ENCODE data around the gene PRICKLE4.
"Not testable (repeated sequence)": the region's sequence is repeated elsewhere in the genome, so short reads cannot be mapped to it uniquely, and the experiment has no call there.

The PRICKLE4 gene

DNA sequence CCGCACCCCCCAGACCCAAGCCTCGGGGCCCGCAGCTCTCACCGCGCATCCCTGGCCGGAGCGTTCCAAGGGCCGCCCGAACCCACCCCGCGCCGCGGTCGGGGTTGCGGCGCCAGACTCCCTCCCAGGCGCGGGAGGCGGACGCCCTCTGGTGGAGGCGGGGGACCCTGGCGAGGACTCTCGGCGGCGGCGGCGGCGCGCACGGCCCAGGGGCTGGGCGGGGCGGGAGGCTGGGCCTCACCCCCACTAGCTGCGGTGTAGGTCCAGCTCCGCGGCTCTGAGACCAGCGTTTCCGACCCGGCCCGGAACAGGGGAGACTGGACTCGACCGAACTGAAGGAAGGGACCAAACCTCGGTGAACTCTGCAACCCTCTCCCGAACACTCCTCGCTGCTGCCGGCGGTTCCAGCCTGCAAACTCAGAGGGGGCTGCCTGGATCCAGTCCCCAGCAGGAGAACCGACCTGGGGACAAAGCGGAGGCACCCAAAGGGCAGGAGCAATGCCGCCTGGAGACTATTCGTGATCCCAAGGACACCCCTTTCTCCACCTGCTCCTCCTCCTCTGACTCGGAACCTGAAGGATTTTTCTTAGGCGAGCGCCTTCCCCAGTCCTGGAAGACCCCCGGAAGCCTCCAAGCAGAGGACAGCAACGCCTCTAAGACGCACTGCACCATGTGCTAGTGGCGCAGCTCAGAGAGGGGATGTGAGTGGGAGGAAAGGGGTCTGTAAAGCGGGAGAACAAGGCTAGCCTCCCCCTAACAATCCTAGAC, 6.1 kb downstream of the PRICKLE4 start:
- DNase-seq = peak; percentile 85 to 98 (median 88)
- intact Hi-C loops (cut with DNase I) = loop anchor here (1.0 to 10.0 kb wide), 3 partner anchors 108 to 428 kb away; partner anchors contain the start of genes BYSL, MED20, MRPS10 and USP49

GRCh38 chr6:41787219-41787917, 6.8 kb downstream of the PRICKLE4 start, which contains the start of gene TOMM6:
TSS of gene TOMM6 (plus strand) at chr6:41787694. CDS start at chr6:41787698, 4 bp downstream.
- intact Hi-C loops (cut with DNase I) = loop anchor here (1.0 to 10.0 kb wide), 3 partner anchors 107 to 427 kb away; partner anchors contain the start of genes BYSL, MED20, MRPS10 and USP49
- DNase-seq = peak; percentile 90 to 99 (median 94)

DNA sequence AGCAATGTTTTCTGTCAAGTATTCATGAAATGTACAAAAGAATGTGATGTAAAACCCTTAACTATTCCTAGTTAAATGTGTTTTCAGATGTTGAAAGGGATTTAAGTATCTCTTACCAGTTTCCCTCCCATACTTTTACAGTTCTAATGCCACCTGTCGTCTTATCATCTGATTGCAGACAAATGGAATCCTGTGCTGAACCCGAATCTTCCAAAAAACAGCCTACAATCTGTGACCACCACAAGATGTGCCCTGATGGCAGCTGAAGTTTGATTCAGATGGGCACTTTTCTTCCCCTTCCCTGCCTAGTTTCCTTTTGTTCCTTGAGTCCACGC, 8.8 kb downstream of the PRICKLE4 start:
- intact Hi-C loops (cut with DNase I) = loop anchor here (10.0 kb wide), 2 partner anchors 105 to 425 kb away; partner anchors contain the start of genes MRPS10 and USP49
- no peak for DNase-seq

GRCh38 chr6:41790045-41790444, 9.5 kb downstream of the PRICKLE4 start:
- intact Hi-C loops (cut with DNase I) = no loop called here
- no peak for DNase-seq

DNA sequence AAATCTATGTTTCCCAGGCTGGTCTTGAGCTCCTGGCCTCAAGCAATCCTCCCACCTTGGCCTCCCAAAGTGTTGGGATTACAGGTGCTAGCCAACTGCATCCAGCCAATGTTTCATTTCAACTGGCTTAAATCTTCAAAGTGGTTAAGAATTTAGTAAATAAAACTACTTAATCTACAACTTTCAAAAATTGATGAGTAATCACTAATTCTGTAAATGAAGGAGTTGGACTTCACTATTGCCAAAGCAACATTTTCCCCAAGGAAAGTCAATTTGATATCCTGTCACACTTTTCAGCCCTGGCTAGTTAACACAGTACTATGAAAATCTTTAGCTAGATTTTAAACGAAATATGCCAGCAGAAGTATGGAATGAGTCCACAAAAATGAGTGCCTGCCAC, 10.7 kb downstream of the PRICKLE4 start:
- no peak for DNase-seq
- intact Hi-C loops (cut with DNase I) = no loop called here

GRCh38 chr6:41791984-41792383, 11.4 kb downstream of the PRICKLE4 start:
- DNase-seq = no peak
- intact Hi-C loops (cut with DNase I) = no loop called here

GRCh38 chr6:41796474-41796873, 15.9 kb downstream of the PRICKLE4 start:
- intact Hi-C loops (cut with DNase I) = no loop called here
- peak in 1 of 10 donors; percentile 20 for DNase-seq

- intact Hi-C loops (cut with DNase I) = no loop called here
Measured at GRCh38 chr6:41798901-41799558, 18.4 kb downstream of the PRICKLE4 start.

DNA sequence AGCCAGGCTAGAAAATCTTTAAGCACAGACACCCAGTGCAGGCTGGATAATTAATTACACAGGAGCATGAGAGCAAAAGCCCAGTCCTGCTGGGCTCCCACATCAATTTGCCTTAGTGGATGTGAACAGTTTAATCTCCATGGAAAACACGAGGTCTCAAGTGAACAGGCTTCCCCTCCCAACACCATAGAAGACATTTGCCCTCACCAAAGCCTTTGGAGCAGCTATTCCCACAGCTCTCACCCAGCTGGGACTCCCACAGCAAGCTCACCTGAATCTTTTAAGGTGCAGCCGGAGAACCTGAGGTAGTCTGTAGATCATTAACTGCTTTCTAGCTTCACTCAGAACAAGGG, 19.0 kb downstream of the PRICKLE4 start:
- intact Hi-C loops (cut with DNase I) = no loop called here
- DNase-seq = no peak

More at GRCh38 chr6:41798901-41799558, 18.4 kb downstream of the PRICKLE4 start:
- no peak for DNase-seq

DNA sequence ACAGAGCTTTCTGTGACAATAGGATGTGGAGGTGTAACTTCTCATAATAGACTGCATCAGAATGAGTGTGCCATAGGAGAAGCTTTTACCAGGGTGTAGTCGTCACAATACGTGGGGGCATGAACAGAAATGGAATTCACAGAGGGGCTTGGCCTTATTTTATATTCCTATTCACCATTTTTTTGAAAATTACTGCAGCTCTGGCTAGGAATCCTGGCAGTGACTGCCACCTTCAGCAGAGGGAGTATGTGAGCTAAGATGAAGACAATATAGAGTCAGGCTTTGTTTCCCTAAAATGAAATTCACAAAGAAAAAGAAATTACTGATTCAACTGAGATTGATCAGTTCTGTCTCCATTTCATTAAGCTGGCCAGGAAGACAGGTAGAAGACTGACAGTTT, 20.8 kb downstream of the PRICKLE4 start:
- no peak for DNase-seq
- intact Hi-C loops (cut with DNase I) = loop anchor here (5.0 kb wide), 1 partner anchor 241 kb away; no protein-coding TSS in a partner anchor

DNA sequence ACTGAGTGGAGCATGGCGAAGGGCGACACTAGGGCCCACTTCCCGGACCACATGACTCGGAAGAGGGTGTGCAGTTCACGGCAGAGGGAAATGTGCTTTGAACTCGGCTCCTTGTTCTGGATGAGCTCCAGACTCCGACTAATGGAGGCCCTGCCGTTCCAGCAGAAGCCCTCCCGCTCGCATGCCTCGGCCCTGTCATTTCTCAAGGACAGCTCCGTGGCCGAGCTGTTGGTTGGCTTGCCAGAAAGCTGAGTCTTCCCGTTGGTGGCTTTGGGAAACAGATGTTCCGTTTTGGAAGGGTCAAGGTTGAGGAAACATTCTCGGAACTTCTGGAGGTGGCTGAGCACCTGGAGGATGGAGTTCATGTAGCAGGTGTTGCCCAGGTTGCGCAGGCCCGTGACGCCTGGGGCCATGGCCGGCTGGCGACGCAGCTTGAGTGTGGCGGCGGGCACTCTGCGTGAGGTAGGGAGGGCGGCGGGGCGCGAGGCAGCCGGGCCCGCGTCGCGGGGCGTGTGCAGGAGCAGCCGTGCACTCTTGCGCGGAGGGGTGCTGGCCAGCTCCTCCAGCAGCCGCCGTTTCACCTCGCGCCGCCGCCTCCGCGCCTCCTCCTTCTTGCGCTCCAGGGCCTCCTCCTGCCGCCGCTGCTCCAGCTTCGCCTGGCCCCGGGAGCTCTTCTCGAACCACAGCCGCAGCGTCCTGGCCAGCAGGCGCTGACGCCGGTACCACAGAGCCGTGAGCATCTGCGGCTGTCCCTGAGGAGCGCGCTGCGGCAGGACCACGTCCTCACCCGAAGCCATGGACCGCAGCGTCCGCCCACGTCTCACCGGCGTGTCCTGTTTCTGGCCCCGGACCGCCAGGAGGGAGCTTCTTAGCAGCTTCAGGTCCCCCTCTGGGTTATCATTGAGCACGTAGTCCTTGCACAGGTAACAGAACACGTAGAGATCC, 25.5 kb downstream of the PRICKLE4 start:
- peak in 1 of 10 donors; percentile 79 for DNase-seq
- intact Hi-C loops (cut with DNase I) = no loop called here

DNA sequence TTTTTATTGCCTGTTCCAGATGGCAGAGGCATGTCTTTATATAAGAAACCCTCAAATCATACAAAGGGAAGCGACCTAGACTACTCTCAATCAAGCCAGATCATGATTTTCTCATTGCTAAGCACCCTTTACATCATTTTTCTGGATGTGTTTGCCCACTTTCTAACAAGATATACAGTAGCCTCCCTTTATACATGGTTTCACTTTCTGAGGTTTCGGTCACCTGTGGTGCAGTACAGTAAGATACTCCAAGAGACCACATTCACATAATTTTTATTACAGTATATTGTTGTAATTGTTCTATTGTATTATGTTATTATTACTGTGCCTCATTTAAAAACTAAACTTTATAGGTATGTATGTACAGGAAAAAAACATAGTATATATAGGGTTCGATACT, 30.5 kb downstream of the PRICKLE4 start:
- no peak for DNase-seq
- intact Hi-C loops (cut with DNase I) = no loop called here

GRCh38 chr6:41811946-41812345, 31.4 kb downstream of the PRICKLE4 start:
- intact Hi-C loops (cut with DNase I); DNase-seq: not testable (repeated sequence)

DNA sequence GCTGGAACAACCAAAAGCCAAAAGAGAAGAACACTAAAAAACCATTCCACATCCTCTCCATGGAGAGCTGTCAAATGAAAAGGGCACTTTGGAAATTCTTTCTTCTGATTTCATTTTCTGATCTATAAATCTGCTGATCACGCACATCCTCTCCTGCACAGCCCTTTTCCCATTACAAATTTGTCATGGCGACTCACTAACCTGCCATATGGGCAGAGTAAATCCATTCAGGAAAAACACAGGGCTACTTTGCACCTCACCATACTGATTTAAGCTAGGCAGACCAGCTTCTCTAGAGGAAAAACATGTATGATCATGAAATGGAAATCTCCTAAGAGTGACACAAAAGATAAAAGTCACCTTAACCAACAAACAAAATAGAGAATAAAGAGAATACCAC, 32.9 kb downstream of the PRICKLE4 start:
- intact Hi-C loops (cut with DNase I) = no loop called here
- no peak for DNase-seq

GRCh38 chr6:41813956-41814355, 33.4 kb downstream of the PRICKLE4 start:
- no peak for DNase-seq
- intact Hi-C loops (cut with DNase I) = no loop called here

- no peak for DNase-seq
- intact Hi-C loops (cut with DNase I) = no loop called here
Measured at GRCh38 chr6:41814629-41815028, 34.0 kb downstream of the PRICKLE4 start.

DNA sequence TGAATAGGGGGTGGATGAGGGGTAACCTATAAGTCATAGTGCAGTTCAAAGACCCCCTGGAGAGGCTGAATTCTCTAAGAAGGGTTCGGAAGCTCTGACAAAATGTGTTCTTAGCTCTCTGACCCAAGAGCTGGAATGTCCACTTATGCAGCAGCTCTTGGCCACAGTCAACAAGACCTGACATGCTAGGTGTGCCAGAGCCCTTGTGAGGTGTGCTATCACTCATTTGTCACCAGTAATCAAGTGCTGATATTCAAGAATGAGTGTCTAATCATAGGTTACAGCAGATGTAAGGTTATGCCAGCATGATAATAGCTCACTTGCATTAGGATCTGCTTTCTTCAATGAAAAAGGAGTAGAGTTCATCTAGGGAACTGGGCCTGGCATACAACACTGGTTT, 35.0 kb downstream of the PRICKLE4 start:
- intact Hi-C loops (cut with DNase I) = no loop called here
- DNase-seq = no peak

- intact Hi-C loops (cut with DNase I) = no loop called here
- no peak for DNase-seq
Measured at GRCh38 chr6:41818271-41819054, 37.9 kb downstream of the PRICKLE4 start.

DNA sequence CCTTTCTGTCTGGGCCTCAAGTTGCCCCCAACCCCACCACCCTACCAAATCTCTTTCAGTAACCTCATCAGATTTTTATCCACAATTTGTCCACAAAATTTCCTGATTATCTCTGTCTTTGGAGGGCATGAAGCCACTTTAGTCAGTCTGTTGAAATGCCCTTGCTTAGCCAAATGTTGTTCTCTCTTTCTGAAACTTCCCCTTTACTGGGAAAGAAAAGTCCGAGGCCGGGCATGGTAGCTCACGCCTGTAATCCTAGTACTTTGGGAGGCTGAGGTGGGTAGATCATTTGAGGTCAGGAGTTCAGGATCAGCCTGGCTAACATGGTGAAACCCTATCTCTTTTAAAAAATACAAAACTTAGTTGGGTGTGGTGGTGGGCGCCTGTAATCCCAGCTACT, 40.7 kb downstream of the PRICKLE4 start:
- intact Hi-C loops (cut with DNase I) = no loop called here
- DNase-seq = no peak

Measured in posterior cingulate gyrus (tissue), 11 donors.